ENCODE data around the gene PARN. TPM values are rescaled to one million over a fixed set of nuclear protein-coding genes. Genes with fewer than 3 reads are reported as not detected.

Gene PARN
- total RNA-seq, 4 donors from 2014 or later: 11.4 to 26.9 (median 20.7) TPM

- Histone ChIP-seq H3K4me3 (no peak overlapping the region), H3K4me1 (no peaks in the 10 kb centered on the region), H3K27ac (no peak overlapping the region), H3K36me3 (no peaks in the 10 kb centered on the region), H3K27me3 (no peaks in the 10 kb centered on the region), H3K9me3 (no peaks in the 10 kb centered on the region)
- intact Hi-C loops (cut with DNase I): no loop called here
- WGBS, 2 donors: 90 to 93% methylated on average over 3 of the region's 3 CpGs
- no peak for TF ChIP-seq POLR2A (IDR thresholded peaks at IDR 0.05)
- TF ChIP-seq, protein P1, sequence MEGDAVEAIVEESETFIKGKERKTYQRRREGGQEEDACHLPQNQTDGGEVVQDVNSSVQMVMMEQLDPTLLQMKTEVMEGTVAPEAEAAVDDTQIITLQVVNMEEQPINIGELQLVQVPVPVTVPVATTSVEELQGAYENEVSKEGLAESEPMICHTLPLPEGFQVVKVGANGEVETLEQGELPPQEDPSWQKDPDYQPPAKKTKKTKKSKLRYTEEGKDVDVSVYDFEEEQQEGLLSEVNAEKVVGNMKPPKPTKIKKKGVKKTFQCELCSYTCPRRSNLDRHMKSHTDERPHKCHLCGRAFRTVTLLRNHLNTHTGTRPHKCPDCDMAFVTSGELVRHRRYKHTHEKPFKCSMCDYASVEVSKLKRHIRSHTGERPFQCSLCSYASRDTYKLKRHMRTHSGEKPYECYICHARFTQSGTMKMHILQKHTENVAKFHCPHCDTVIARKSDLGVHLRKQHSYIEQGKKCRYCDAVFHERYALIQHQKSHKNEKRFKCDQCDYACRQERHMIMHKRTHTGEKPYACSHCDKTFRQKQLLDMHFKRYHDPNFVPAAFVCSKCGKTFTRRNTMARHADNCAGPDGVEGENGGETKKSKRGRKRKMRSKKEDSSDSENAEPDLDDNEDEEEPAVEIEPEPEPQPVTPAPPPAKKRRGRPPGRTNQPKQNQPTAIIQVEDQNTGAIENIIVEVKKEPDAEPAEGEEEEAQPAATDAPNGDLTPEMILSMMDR (IDR thresholded peaks at IDR 0.05): no peak
- DNase-seq: no peak
These were observed 178.0 kb downstream of the PARN start for GRCh38 chr16:14452066-14452465.

DNA sequence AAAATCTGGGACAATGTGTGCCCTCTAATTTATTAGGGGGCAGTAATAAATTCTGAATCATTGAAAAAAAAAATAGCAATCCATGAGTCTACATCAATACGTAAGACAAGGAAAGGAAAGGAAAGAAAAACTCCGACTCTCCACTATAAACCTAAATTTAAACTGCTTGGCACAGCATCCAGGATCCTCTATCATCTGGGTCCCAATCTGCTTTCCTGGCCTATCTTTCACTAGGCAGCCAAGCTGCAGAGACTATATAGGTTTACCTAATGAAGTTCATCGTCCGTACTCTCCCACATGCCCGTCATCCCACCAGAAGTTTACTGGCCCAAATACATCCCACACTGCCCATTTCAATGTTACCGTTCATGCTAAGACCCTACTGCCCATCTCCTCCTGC, 179.2 kb downstream of the PARN start:
- Histone ChIP-seq H3K4me1 (no peaks in the 10 kb centered on the region), H3K36me3 (peaks cover 0 to 11% (median 0%) of the 10 kb centered on the region in 3 donors), H3K27ac (no peak overlapping the region), H3K9me3 (no peaks in the 10 kb centered on the region), H3K27me3 (no peaks in the 10 kb centered on the region), H3K4me3 (no peak overlapping the region)
- TF ChIP-seq POLR2A (IDR thresholded peaks at IDR 0.05): no peak
- TF ChIP-seq, protein P1 (IDR thresholded peaks at IDR 0.05): no peak
- DNase-seq: no peak
- 96 to 97% methylated on average over 6 of the region's 6 CpGs for WGBS, 2 donors
- intact Hi-C loops (cut with DNase I): no loop called here

GRCh38 chr16:14449790-14450480, 180.1 kb downstream of the PARN start:
- Histone ChIP-seq H3K27ac (no peak overlapping the region), H3K4me3 (no peak overlapping the region), H3K9me3 (no peaks in the 10 kb centered on the region), H3K36me3 (peaks cover 0 to 16% (median 0%) of the 10 kb centered on the region in 3 donors), H3K27me3 (no peaks in the 10 kb centered on the region), H3K4me1 (no peaks in the 10 kb centered on the region)
- intact Hi-C loops (cut with DNase I): no loop called here
- no peak for DNase-seq
- 91 to 94% methylated on average over 4 of the region's 4 CpGs for WGBS, 2 donors
- no peak for TF ChIP-seq POLR2A (IDR thresholded peaks at IDR 0.05)
- TF ChIP-seq, protein P1 (IDR thresholded peaks at IDR 0.05): no peak

- peaks cover 0 to 16% (median 0%) of the 10 kb centered on the region in 3 donors for H3K36me3 ChIP-seq
- H3K27me3 ChIP-seq: no peaks in the 10 kb centered on the region
- intact Hi-C loops (cut with DNase I): no loop called here
- H3K4me3 ChIP-seq: no peak overlapping the region
- TF ChIP-seq POLR2A (IDR thresholded peaks at IDR 0.05): no peak
- TF ChIP-seq, protein P1 (IDR thresholded peaks at IDR 0.05): no peak
- H3K27ac ChIP-seq: no peak overlapping the region
- H3K4me1 ChIP-seq: no peaks in the 10 kb centered on the region
- DNase-seq: no peak
- WGBS, 2 donors: 80 to 82% methylated on average over 4 of the region's 4 CpGs
- no peaks in the 10 kb centered on the region for H3K9me3 ChIP-seq
These were observed 180.7 kb downstream of the PARN start for GRCh38 chr16:14449334-14449733.

DNA sequence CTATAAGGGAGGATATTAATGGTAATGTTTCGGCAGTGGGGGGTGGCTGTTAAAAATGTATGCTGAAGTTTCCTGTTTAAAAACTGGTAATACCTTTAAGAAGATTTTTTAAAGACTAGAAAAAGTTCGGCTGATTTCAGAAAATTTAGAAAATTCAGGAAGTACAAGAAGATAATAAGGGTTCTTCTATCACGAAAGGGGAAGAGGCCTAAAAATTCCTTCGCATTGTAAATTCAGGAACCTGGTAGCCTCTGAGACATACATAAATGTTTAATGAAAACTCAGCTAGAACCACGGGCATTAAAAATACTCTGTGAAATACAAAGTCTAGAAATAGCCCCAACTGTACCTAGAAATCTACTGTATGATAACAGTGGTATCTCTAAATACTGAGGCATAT, 181.2 kb downstream of the PARN start:
- 80 to 83% methylated on average over 5 of the region's 5 CpGs for WGBS, 2 donors
- no peaks in the 10 kb centered on the region for H3K9me3 ChIP-seq
- intact Hi-C loops (cut with DNase I): no loop called here
- H3K4me1 ChIP-seq: no peaks in the 10 kb centered on the region
- no peak for TF ChIP-seq POLR2A (IDR thresholded peaks at IDR 0.05)
- TF ChIP-seq, protein P1 (IDR thresholded peaks at IDR 0.05): no peak
- no peaks in the 10 kb centered on the region for H3K27me3 ChIP-seq
- no peak for DNase-seq
- H3K27ac ChIP-seq: no peak overlapping the region
- no peak overlapping the region for H3K4me3 ChIP-seq
- peaks cover 0 to 20% (median 0%) of the 10 kb centered on the region in 3 donors for H3K36me3 ChIP-seq
